ENCODE data around the gene ANKRD33B.

DNA sequence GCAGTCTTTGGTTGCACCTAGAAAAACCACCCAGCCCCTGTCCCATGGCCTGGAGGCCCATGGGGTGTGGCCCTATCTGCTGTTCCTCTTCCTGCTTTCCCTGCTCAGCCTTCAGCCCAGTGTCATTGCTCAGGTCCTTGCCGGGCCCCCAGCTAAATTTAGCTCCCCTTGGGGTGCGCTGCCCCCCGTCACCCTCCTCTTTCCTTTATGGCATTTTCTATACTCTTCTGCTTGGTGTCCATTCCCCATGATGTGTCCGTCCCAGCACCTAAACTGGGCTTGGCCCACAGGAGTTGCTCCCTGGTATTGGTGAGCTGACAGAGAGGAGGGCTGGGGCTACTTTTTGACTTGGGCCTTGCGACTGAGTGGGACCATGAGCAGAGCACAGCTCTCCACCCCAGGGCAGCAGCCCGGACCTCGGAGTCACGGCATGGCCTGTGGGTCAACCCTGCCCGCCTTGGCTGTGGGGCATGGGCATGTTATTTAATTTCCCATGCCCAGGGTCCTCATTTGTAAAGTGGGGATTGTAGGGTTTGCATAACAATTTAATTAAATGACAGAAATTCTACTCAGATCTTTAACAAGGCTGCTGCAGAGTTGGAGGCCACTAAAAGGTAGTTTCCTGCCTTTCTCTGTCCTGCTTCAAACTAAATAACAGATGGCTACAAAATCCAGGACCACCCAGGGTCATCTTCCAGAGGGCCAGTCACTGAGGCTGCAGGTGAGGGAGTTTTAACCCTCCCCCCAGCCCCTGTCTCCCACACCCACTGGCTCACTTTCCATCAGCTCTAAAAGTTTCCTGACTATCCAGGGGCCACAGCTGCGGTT lies 99.0 kb downstream of the ANKRD33B start:
- TF ChIP-seq POLR2A (IDR thresholded peaks at IDR 0.05) (no peak), POLR2AphosphoS5 (IDR thresholded peaks at IDR 0.05) (no peak)
- TF ChIP-seq, protein P1, sequence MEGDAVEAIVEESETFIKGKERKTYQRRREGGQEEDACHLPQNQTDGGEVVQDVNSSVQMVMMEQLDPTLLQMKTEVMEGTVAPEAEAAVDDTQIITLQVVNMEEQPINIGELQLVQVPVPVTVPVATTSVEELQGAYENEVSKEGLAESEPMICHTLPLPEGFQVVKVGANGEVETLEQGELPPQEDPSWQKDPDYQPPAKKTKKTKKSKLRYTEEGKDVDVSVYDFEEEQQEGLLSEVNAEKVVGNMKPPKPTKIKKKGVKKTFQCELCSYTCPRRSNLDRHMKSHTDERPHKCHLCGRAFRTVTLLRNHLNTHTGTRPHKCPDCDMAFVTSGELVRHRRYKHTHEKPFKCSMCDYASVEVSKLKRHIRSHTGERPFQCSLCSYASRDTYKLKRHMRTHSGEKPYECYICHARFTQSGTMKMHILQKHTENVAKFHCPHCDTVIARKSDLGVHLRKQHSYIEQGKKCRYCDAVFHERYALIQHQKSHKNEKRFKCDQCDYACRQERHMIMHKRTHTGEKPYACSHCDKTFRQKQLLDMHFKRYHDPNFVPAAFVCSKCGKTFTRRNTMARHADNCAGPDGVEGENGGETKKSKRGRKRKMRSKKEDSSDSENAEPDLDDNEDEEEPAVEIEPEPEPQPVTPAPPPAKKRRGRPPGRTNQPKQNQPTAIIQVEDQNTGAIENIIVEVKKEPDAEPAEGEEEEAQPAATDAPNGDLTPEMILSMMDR (IDR thresholded peaks at IDR 0.05), result no peak

All from upper lobe of left lung (tissue), 4 donors.